Measurements from ENCODE around the gene MAP3K8.

Gene MAP3K8

DNA sequence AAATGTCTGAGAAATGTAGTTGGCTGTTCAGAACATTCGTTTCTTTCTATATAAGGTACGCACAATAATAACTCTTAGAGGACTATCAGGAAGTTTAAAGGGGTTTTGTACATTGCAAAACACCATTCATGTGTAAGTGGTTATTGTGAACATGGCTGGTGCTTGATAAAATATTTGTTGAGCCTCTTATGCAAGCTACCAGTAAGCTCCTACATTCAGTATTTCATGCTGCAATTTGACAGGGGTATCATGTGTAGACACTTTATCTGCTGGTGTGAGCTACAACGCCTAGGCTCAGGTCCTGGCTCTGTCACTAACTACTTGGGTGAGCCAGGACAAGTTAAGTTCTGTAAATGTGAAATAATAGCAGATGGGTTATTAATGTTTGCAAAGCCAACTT is 75.5 kb downstream of the MAP3K8 start:
- no peaks in the 10 kb centered on the region for H3K9me3 ChIP-seq (ENCODE audit: control insufficient read depth in 1 of 2, low read length in 2 of 2)
- H3K4me3 ChIP-seq (ENCODE audit: low read depth in 1 of 2, low read length in 2 of 2) = no peak overlapping the region
- no peak overlapping the region for H3K27ac ChIP-seq (ENCODE audit: low read length)
- no peaks in the 10 kb centered on the region for H3K36me3 ChIP-seq (ENCODE audit: control insufficient read depth in 1 of 2, insufficient read depth in 2 of 2, low read length in 2 of 2)
- H3K27me3 ChIP-seq (ENCODE audit: low read depth, low read length) = no peaks in the 10 kb centered on the region
- H3K4me1 ChIP-seq (ENCODE audit: control insufficient read depth in 1 of 2, insufficient read depth in 2 of 2, low read length in 2 of 2) = no peaks in the 10 kb centered on the region

DNA sequence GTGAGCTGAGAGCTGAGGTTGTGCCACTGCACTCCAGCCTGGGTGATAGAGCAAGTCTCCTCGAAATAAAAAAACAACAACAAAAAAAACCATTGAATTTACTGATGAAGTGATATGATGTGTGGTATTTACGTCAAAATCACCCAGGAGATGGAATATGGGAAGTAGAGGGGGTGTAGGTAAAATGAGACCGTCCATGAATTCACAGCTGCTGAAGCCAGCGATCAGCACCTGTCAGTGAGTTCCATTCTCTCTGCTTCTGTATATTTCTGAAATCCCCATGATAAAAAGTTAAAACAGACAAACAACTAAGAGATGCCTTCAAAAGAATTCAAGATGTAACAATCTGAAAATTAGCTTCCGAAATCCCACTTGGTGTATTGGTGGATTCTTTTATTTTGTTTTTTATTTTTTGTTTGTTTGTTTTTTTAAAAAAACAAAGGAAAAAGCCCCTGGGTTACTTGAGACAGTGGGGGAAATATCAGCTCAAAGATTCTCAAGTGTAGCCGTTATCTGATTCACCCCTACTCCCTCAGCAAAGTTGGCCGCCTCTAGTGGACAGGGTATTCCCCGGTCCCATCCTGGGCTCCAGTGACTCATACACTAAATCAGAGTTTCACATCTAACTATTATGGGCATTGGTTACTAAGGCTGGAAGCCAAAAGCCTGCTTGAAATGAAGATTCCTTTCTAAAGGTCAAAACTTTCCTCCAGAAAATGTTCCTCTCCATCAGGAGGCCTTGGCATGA is 76.4 kb downstream of the MAP3K8 start:
- H3K27ac ChIP-seq (ENCODE audit: low read length) = no peak overlapping the region
- H3K9me3 ChIP-seq (ENCODE audit: control insufficient read depth in 1 of 2, low read length in 2 of 2) = no peaks in the 10 kb centered on the region
- H3K36me3 ChIP-seq (ENCODE audit: control insufficient read depth in 1 of 2, insufficient read depth in 2 of 2, low read length in 2 of 2) = no peaks in the 10 kb centered on the region
- H3K4me3 ChIP-seq (ENCODE audit: low read depth in 1 of 2, low read length in 2 of 2) = no peak overlapping the region
- H3K27me3 ChIP-seq (ENCODE audit: low read depth, low read length) = no peaks in the 10 kb centered on the region
- no peaks in the 10 kb centered on the region for H3K4me1 ChIP-seq (ENCODE audit: control insufficient read depth in 1 of 2, insufficient read depth in 2 of 2, low read length in 2 of 2)

DNA sequence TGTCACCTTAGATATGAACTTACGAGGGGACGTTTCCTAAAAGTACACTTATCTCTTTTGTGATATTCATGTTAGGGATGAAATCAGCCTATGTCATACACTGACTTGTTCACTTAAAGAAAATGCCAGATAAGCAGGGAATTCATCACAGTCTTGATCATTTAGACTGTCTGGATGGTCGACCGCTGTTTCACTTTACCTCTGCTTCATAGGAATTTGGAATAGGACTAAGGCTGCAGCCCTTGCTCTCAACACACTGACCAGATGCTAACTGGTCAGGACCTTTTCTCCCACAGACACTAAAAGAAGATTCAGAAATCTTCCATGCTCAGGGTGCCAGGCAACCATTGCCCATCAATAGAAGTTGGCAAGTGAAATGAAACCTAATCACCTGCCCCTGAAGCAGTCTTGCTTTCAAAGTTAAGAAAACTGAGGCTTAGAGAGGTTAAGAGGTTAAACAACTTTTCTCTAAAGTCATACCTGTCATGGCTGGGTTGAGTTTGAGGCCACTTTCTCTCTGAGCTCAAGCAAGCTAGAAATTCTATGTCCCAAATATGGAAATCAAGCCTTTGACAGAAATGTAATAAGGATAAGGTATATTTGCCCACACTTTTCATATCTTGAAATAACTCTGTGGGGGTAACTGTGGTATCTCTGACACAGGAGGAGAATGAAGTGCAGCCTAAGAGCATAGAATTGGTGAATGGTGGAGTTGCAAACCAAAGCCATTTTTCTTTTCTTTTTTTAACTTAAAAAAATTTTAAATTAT is 77.1 kb downstream of the MAP3K8 start:
- Histone ChIP-seq H3K27me3 (ENCODE audit: low read depth, low read length) (no peaks in the 10 kb centered on the region), H3K9me3 (ENCODE audit: control insufficient read depth in 1 of 2, low read length in 2 of 2) (no peaks in the 10 kb centered on the region), H3K27ac (ENCODE audit: low read length) (peak overlapping the region; percentile 42), H3K4me1 (ENCODE audit: control insufficient read depth in 1 of 2, insufficient read depth in 2 of 2, low read length in 2 of 2) (no peaks in the 10 kb centered on the region), H3K36me3 (ENCODE audit: control insufficient read depth in 1 of 2, insufficient read depth in 2 of 2, low read length in 2 of 2) (no peaks in the 10 kb centered on the region), H3K4me3 (ENCODE audit: low read depth in 1 of 2, low read length in 2 of 2) (no peak overlapping the region)
